ENCODE measurements around the gene LDB2. TPM values are rescaled to one million over a fixed set of nuclear protein-coding genes. Genes with fewer than 3 reads are reported as not detected.

The LDB2 gene
- total RNA-seq, 1 donor from 2014 or later = 69.8 TPM

- DNase-seq (ENCODE audit: extremely low read depth, low read depth, low spot score) = no peak
Observed at GRCh38 chr4:16887887-16888286, 10.6 kb downstream of the LDB2 start.

- DNase-seq (ENCODE audit: extremely low read depth, low read depth, low spot score) = no peak
Observed at GRCh38 chr4:16884673-16885460, 13.6 kb downstream of the LDB2 start.

GRCh38 chr4:16883806-16884205 is 14.6 kb downstream of the LDB2 start:
- no peak for DNase-seq (ENCODE audit: extremely low read depth, low read depth, low spot score)

- DNase-seq (ENCODE audit: extremely low read depth, low read depth, low spot score) = no peak
Observed at GRCh38 chr4:16881151-16881884, 17.1 kb downstream of the LDB2 start.

GRCh38 chr4:16875487-16875886 is 23.0 kb downstream of the LDB2 start:
- DNase-seq (ENCODE audit: extremely low read depth, low read depth, low spot score) = no peak

GRCh38 chr4:16869594-16870245 is 28.7 kb downstream of the LDB2 start:
- DNase-seq (ENCODE audit: extremely low read depth, low read depth, low spot score) = no peak

- no peak for DNase-seq (ENCODE audit: extremely low read depth, low read depth, low spot score)
Observed at GRCh38 chr4:16868674-16869073, 29.8 kb downstream of the LDB2 start.

GRCh38 chr4:16867827-16868226 is 30.6 kb downstream of the LDB2 start:
- DNase-seq (ENCODE audit: extremely low read depth, low read depth, low spot score) = no peak

- no peak for DNase-seq (ENCODE audit: extremely low read depth, low read depth, low spot score)
Observed at GRCh38 chr4:16866974-16867373, 31.5 kb downstream of the LDB2 start.

GRCh38 chr4:16865897-16866283 is 32.6 kb downstream of the LDB2 start:
- no peak for DNase-seq (ENCODE audit: extremely low read depth, low read depth, low spot score)

GRCh38 chr4:16865209-16865896 is 33.1 kb downstream of the LDB2 start:
- DNase-seq (ENCODE audit: extremely low read depth, low read depth, low spot score) = no peak

- DNase-seq (ENCODE audit: extremely low read depth, low read depth, low spot score) = no peak
Observed at GRCh38 chr4:16864199-16864598, 34.2 kb downstream of the LDB2 start.

GRCh38 chr4:16862697-16863096 is 35.7 kb downstream of the LDB2 start:
- DNase-seq (ENCODE audit: extremely low read depth, low read depth, low spot score) = peak; percentile 81

GRCh38 chr4:16860516-16860915 is 37.9 kb downstream of the LDB2 start:
- DNase-seq (ENCODE audit: extremely low read depth, low read depth, low spot score) = peak; percentile 77

- DNase-seq (ENCODE audit: extremely low read depth, low read depth, low spot score) = no peak
Observed at GRCh38 chr4:16859031-16859430, 39.4 kb downstream of the LDB2 start.

GRCh38 chr4:16858275-16858752 is 40.1 kb downstream of the LDB2 start:
- peak; percentile 93 for DNase-seq (ENCODE audit: extremely low read depth, low read depth, low spot score)

- no peak for DNase-seq (ENCODE audit: extremely low read depth, low read depth, low spot score)
Observed at GRCh38 chr4:16857425-16857824, 41.0 kb downstream of the LDB2 start.

GRCh38 chr4:16853640-16854039 is 44.8 kb downstream of the LDB2 start:
- DNase-seq (ENCODE audit: extremely low read depth, low read depth, low spot score) = no peak

GRCh38 chr4:16852644-16853043 is 45.8 kb downstream of the LDB2 start:
- DNase-seq (ENCODE audit: extremely low read depth, low read depth, low spot score) = no peak

GRCh38 chr4:16852228-16852627 is 46.2 kb downstream of the LDB2 start:
- no peak for DNase-seq (ENCODE audit: extremely low read depth, low read depth, low spot score)

GRCh38 chr4:16846540-16847117 is 51.8 kb downstream of the LDB2 start:
- DNase-seq (ENCODE audit: extremely low read depth, low read depth, low spot score) = no peak
